GM18873 (cell line): ENCODE results near the gene KLHDC4.
"Not testable (repeated sequence)": the region's sequence is repeated elsewhere in the genome, so short reads cannot be mapped to it uniquely, and the experiment has no call there.

Experiments
- ATAC-seq: cut with Tn5 transposase; IDR thresholded peaks from one replicate; pipeline ENCODE4 v1.9.1; 2021; ENCODE audit warnings: mild to moderate bottlenecking, moderate library complexity, moderate number of reproducible peaks; ENCODE audit not compliant: unreplicated experiment, low FRiP score

The KLHDC4 gene

GRCh38 chr16:87687126-87687910 is 78.5 kb downstream of the KLHDC4 start:
- no peak for ATAC-seq

GRCh38 chr16:87686697-87687096 is 79.1 kb downstream of the KLHDC4 start:
- ATAC-seq = no peak

- no peak for ATAC-seq
These were observed 80.0 kb downstream of the KLHDC4 start for GRCh38 chr16:87685766-87686165.

- no peak for ATAC-seq
These were observed 80.4 kb downstream of the KLHDC4 start for GRCh38 chr16:87685405-87685755.

GRCh38 chr16:87684711-87685404 is 80.9 kb downstream of the KLHDC4 start:
- ATAC-seq = no peak

GRCh38 chr16:87684106-87684677 is 81.6 kb downstream of the KLHDC4 start:
- no peak for ATAC-seq

- ATAC-seq = no peak
These were observed 82.9 kb downstream of the KLHDC4 start for GRCh38 chr16:87682852-87683399.

- no peak for ATAC-seq
These were observed 83.7 kb downstream of the KLHDC4 start for GRCh38 chr16:87681981-87682570.

GRCh38 chr16:87681051-87681602 is 84.7 kb downstream of the KLHDC4 start:
- not testable (repeated sequence) for ATAC-seq

GRCh38 chr16:87680272-87680644 is 85.5 kb downstream of the KLHDC4 start:
- ATAC-seq = no peak

- ATAC-seq = no peak
These were observed 86.1 kb downstream of the KLHDC4 start for GRCh38 chr16:87679593-87680271.

GRCh38 chr16:87678618-87679017 is 87.2 kb downstream of the KLHDC4 start:
- no peak for ATAC-seq

GRCh38 chr16:87677830-87678229 is 88.0 kb downstream of the KLHDC4 start:
- ATAC-seq = no peak

- ATAC-seq = no peak
These were observed 90.6 kb downstream of the KLHDC4 start for GRCh38 chr16:87675111-87675719.

- ATAC-seq = no peak
These were observed 91.4 kb downstream of the KLHDC4 start for GRCh38 chr16:87674419-87674818.

- no peak for ATAC-seq
These were observed 94.0 kb downstream of the KLHDC4 start for GRCh38 chr16:87671715-87672270.

- ATAC-seq = no peak
These were observed 94.6 kb downstream of the KLHDC4 start for GRCh38 chr16:87671221-87671620.

GRCh38 chr16:87669672-87670071 is 96.1 kb downstream of the KLHDC4 start:
- ATAC-seq = no peak

- ATAC-seq = no peak
These were observed 97.8 kb downstream of the KLHDC4 start for GRCh38 chr16:87667946-87668345.
